Right atrium auricular region (tissue), 2 donors: ENCODE data around the gene EXOC4. TPM values are rescaled to one million over a fixed set of nuclear protein-coding genes. Genes with fewer than 3 reads are reported as not detected.

Source experiments
- DNase-seq: peaks from one replicate; pipeline ENCODE4 v3.0.0-alpha.2; 2019; ENCODE audit warnings: low spot score
- H3K27ac ChIP-seq, 2 donors: fragments of 200-600 bp; sonication (generic); 1 replicate in 1 of 2; 2 replicates in 1 of 2; pipeline ENCODE4 v1.5.1; 2016 to 2019
- H3K27me3 ChIP-seq, 2 donors: fragments of 200-600 bp; sonication (generic); one replicate each; pipeline versions ENCODE4 v1.5.1 to v1.6.0; 2017 to 2019
- H3K36me3 ChIP-seq: fragments of 200-600 bp; sonication (generic); one replicate; pipeline ENCODE4 v1.5.1; 2016
- H3K4me1 ChIP-seq, 2 donors: fragments of 200-600 bp; sonication (generic); one replicate each; pipeline versions ENCODE4 v1.5.1 to v1.6.0; 2017 to 2019
- H3K4me3 ChIP-seq, 2 donors: fragments of 200-600 bp; sonication (generic); 1 replicate in 1 of 2; 2 replicates in 1 of 2; pipeline ENCODE4 v1.5.1; 2017 to 2019; ENCODE audit warnings: mild to moderate bottlenecking in 1 of 2, moderate library complexity in 1 of 2
- H3K9me3 ChIP-seq, 2 donors: fragments of 200-600 bp; sonication (generic); one replicate each; pipeline ENCODE4 v1.5.1; 2019
- CTCF ChIP-seq, 2 donors: fragments of 200-600 bp; sonication (generic); IDR thresholded peaks; one replicate each; pipeline ENCODE4 v1.5.1; 2019; ENCODE audit warnings: antibody characterized with exemption in 2 of 2
- total RNA-seq, 2 donors: library from RNA; depleted of rRNA; stranded (reverse); fragments of >200 nt; gene quantifications; one replicate each; pipeline ENCODE4 v1.1.0, GENCODE V29; 2016

EXOC4 gene
- total RNA-seq, 2 donors from 2014 or later, result 24.7 to 30.6 TPM

DNA sequence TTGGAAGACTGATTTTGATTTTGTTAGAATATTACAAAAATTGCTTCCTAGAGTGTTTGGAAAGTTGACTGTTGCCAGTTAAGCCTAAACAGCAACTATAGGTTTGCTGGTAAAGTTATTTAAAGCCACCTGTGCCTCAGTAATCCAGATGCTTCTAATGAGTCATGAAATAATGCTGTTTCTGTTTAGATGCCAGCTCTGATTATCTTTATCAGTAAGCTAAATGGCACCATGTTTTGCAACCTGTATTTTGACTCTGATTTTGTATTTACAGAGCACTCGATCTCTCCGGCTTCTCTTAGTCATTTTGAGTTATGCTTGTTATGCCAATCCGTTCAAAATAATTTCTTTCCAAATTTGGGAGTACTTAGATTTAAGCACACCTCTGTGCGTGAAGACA is 366.1 kb downstream of the EXOC4 start:
- TF ChIP-seq CTCF (IDR thresholded peaks at IDR 0.05), result no peak
- Histone ChIP-seq H3K36me3 (no peaks in the 10 kb centered on the region), H3K9me3 (no peaks in the 10 kb centered on the region), H3K4me3 (no peak overlapping the region), H3K27me3 (no peaks in the 10 kb centered on the region), H3K27ac (no peak overlapping the region), H3K4me1 (no peaks in the 10 kb centered on the region)
- DNase-seq, result no peak

- no peak overlapping the region for H3K27ac ChIP-seq
- DNase-seq, result no peak
- no peak for TF ChIP-seq CTCF (IDR thresholded peaks at IDR 0.05)
- no peaks in the 10 kb centered on the region for H3K36me3 ChIP-seq
- H3K9me3 ChIP-seq, result no peaks in the 10 kb centered on the region
- H3K4me3 ChIP-seq, result no peak overlapping the region
- H3K27me3 ChIP-seq, result no peaks in the 10 kb centered on the region
- no peaks in the 10 kb centered on the region for H3K4me1 ChIP-seq
These were observed 366.6 kb downstream of the EXOC4 start for GRCh38 chr7:133619491-133619890.

GRCh38 chr7:133623721-133624120 is 370.8 kb downstream of the EXOC4 start:
- Histone ChIP-seq H3K9me3 (no peaks in the 10 kb centered on the region), H3K27ac (no peak overlapping the region), H3K4me1 (no peaks in the 10 kb centered on the region), H3K36me3 (no peaks in the 10 kb centered on the region), H3K4me3 (no peak overlapping the region), H3K27me3 (no peaks in the 10 kb centered on the region)
- no peak for TF ChIP-seq CTCF (IDR thresholded peaks at IDR 0.05)
- DNase-seq, result no peak

- Histone ChIP-seq H3K27ac (no peak overlapping the region), H3K4me1 (no peaks in the 10 kb centered on the region), H3K27me3 (no peaks in the 10 kb centered on the region), H3K36me3 (no peaks in the 10 kb centered on the region), H3K9me3 (no peaks in the 10 kb centered on the region), H3K4me3 (no peak overlapping the region)
- TF ChIP-seq CTCF (IDR thresholded peaks at IDR 0.05), result no peak
- DNase-seq, result no peak
These were observed 372.2 kb downstream of the EXOC4 start for GRCh38 chr7:133625046-133625445.

- H3K9me3 ChIP-seq, result peaks cover 0 to 13% of the 10 kb centered on the region in 2 donors
- no peaks in the 10 kb centered on the region for H3K36me3 ChIP-seq
- no peak for DNase-seq
- H3K4me3 ChIP-seq, result no peak overlapping the region
- H3K27ac ChIP-seq, result no peak overlapping the region
- no peaks in the 10 kb centered on the region for H3K4me1 ChIP-seq
- no peaks in the 10 kb centered on the region for H3K27me3 ChIP-seq
- no peak for TF ChIP-seq CTCF (IDR thresholded peaks at IDR 0.05)
These were observed 376.8 kb downstream of the EXOC4 start for GRCh38 chr7:133629701-133630100.

DNA sequence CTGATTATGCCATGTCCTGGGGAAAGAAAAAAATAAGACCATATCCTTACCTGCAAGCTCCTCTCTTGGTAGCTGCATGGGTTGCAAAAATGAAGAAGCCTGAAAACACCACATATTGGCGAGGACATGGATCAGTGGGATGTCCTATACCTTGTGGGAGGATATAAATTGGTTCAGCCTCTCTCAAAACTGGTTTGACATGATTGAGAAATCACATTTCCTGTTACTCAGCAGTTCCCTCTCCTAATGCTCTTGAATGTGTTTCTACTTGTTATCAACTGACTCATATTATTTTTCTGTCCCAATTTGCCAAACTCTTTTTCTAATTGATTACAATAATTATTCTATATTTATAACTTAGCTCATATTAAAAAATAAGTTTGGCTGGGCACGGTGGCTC is 380.2 kb downstream of the EXOC4 start:
- no peak for DNase-seq
- no peak for TF ChIP-seq CTCF (IDR thresholded peaks at IDR 0.05)
- Histone ChIP-seq H3K27me3 (no peaks in the 10 kb centered on the region), H3K36me3 (no peaks in the 10 kb centered on the region), H3K9me3 (peaks cover 0 to 13% of the 10 kb centered on the region in 2 donors), H3K4me1 (no peaks in the 10 kb centered on the region), H3K27ac (no peak overlapping the region), H3K4me3 (no peak overlapping the region)
